SK-N-SH (cell line): ENCODE results near the gene CATSPERE. TPM values are rescaled to one million over a fixed set of nuclear protein-coding genes. Genes with fewer than 3 reads are reported as not detected.

Experiments
- CHD2 ChIP-seq: fragments of 150-350 bp; IDR thresholded peaks from 2 replicates; pipeline ENCODE4 v1.6.1; 2018; ENCODE audit warnings: low read length; ENCODE audit not compliant: partially characterized antibody
- EP300 ChIP-seq, 2 experiments: IDR thresholded peaks; 2 replicates each; pipeline versions ENCODE4 v1.4.0 to v1.6.1; 2012; ENCODE audit warnings: borderline replicate concordance in 1 of 2, low read depth in 1 of 2, low read length in 1 of 2
- EZH2phosphoT487 ChIP-seq: fragments of 200-600 bp; sonication (generic); IDR thresholded peaks from 2 replicates; pipeline ENCODE4 v1.6.1; 2017; ENCODE audit warnings: low read depth, mixed run types, mild to moderate bottlenecking, antibody characterized with exemption, moderate library complexity, borderline replicate concordance
- FOXJ3 ChIP-seq: sonication (generic); formaldehyde crosslinking; IDR thresholded peaks from 2 replicates; pipeline ENCODE4 v1.5.1; 2020; ENCODE audit warnings: mild to moderate bottlenecking, missing genetic modification reagents
- FOXM1 ChIP-seq: IDR thresholded peaks from 2 replicates; pipeline ENCODE4 v1.4.0; 2012; ENCODE audit warnings: low read depth, mild to moderate bottlenecking
- GATA2 ChIP-seq: sonication (generic); formaldehyde crosslinking; IDR thresholded peaks from 2 replicates; pipeline ENCODE4 v1.5.0; 2020; ENCODE audit warnings: mild to moderate bottlenecking, missing genetic modification reagents
- IRF3 ChIP-seq: fragments of 150-350 bp; IDR thresholded peaks from 2 replicates; pipeline ENCODE4 v1.6.1; 2016; ENCODE audit warnings: mild to moderate bottlenecking, low read depth, low read length
- MAX ChIP-seq: IDR thresholded peaks from 2 replicates; pipeline ENCODE4 v1.4.0; 2012; ENCODE audit warnings: low read depth
- MXI1 ChIP-seq: IDR thresholded peaks from 2 replicates; pipeline ENCODE4 v1.6.1; 2012; ENCODE audit warnings: mild to moderate bottlenecking, low read depth, low read length, improper control_type of control experiment
- NFIC ChIP-seq: IDR thresholded peaks from 2 replicates; pipeline ENCODE4 v1.4.0; 2012; ENCODE audit warnings: borderline replicate concordance
- PBX3 ChIP-seq: IDR thresholded peaks from 2 replicates; pipeline ENCODE4; 2012
- RAD21 ChIP-seq: IDR thresholded peaks from 2 replicates; pipeline ENCODE4 v1.6.1; 2012; ENCODE audit warnings: mild to moderate bottlenecking, low read length
- RCOR1 ChIP-seq: fragments of 150-350 bp; IDR thresholded peaks from 2 replicates; pipeline ENCODE4 v1.6.1; 2017; ENCODE audit warnings: antibody characterized with exemption, low read length
- SMC3 ChIP-seq: IDR thresholded peaks from 2 replicates; pipeline ENCODE4 v1.6.1; 2012; ENCODE audit warnings: low read depth, low read length, improper control_type of control experiment
- TAF1 ChIP-seq: IDR thresholded peaks from 2 replicates; pipeline ENCODE4 v1.6.1; 2012; ENCODE audit warnings: low read depth, mild to moderate bottlenecking, low read length, moderate library complexity, borderline replicate concordance
- TCF12 ChIP-seq: IDR thresholded peaks from 2 replicates; pipeline ENCODE4 v1.4.0; 2012
- TEAD4 ChIP-seq: IDR thresholded peaks from 2 replicates; pipeline ENCODE4 v1.4.0; 2012; ENCODE audit warnings: mild to moderate bottlenecking, borderline replicate concordance; ENCODE audit not compliant: insufficient read depth
- USF1 ChIP-seq: IDR thresholded peaks from 2 replicates; pipeline ENCODE4 v1.4.0; 2012; ENCODE audit warnings: low read depth, borderline replicate concordance
- USF2 ChIP-seq: fragments of 150-350 bp; IDR thresholded peaks from 2 replicates; pipeline ENCODE4 v1.6.1; 2017; ENCODE audit warnings: antibody characterized with exemption, low read length, low read depth, borderline replicate concordance
- YY1 ChIP-seq: IDR thresholded peaks from 2 replicates; pipeline ENCODE4 v1.4.0; 2012; ENCODE audit warnings: low read depth, mild to moderate bottlenecking
- ZBTB33 ChIP-seq: IDR thresholded peaks from 2 replicates; pipeline ENCODE4 v1.4.0; 2012; ENCODE audit warnings: low read depth, borderline replicate concordance
- polyA plus RNA-seq, 3 experiments: library from polyadenylated mRNA; depleted of rRNA; stranded (reverse); fragments of >200 nt; gene quantifications; 2 replicates each; pipeline ENCODE4 v1.2.3, GENCODE V29; 2012

The CATSPERE gene
- polyA plus RNA-seq, 1 of the 3 experiments (the other 2 are of a cell fraction), result 0.30 TPM

- TF ChIP-seq MAX (peak; percentile 54; the same call in 1 of the 2 replicates), EP300 (IDR thresholded peaks at IDR 0.05; ENCODE audit: borderline replicate concordance in 1 of 2, low read depth in 1 of 2, low read length in 1 of 2) (no peak), FOXJ3 (CRISPR knock-in tag) (no peak), MXI1 (no peak), TCF12 (no peak), SMC3 (no peak), TEAD4 (0 out of 2 replicates have a peak, but pooled peaks have one; percentile 20), GATA2 (CRISPR knock-in tag) (no peak), NFIC (no peak), CHD2 (no peak), RCOR1 (no peak), USF1 (no peak), TAF1 (peak; percentile 90), ZBTB33 (no peak), EZH2phosphoT487 (no peak), YY1 (0 out of 2 replicates have a peak, but pooled peaks have one; percentile 3), IRF3 (no peak), FOXM1 (0 out of 2 replicates have a peak, but pooled peaks have one; percentile 13), PBX3 (no peak), USF2 (no peak), RAD21 (no peak)
Measured at GRCh38 chr1:244451539-244451950, 9.5 kb upstream of the CATSPERE start, which contains the start of gene ADSS2 (continued).
